ENCODE measurements around the gene SPIRE1.

The SPIRE1 gene

DNA sequence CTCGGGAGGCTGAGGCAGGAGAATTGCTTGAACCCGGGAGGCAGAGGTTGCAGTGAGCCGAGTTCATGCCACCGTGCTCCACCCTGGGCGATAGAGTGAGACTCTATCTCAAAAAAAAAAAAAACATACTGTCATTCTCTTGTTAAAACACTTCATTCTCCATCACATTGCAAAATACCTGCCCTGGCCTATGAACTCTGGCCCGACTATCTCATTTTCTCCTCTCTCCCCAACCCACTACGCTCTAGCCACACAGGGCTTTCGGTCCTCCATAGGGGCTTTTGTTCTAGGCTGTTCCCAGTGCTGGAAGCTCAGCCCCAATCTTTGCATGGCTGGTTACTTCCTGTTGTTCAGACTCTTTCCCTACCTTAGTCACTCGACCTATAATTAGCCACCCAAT is 34.3 kb upstream of the SPIRE1 start:
- no peak for DNase-seq
- no peak overlapping the region for H3K4ac ChIP-seq (ENCODE audit: low read depth in 1 of 2, low read length in 2 of 2)
- no peak overlapping the region for H3K4me2 ChIP-seq (ENCODE audit: low read length, poor library complexity, severe bottlenecking)
- peaks cover 3 to 38% of the 10 kb centered on the region in 2 experiments for H3K36me3 ChIP-seq (ENCODE audit: control insufficient read depth in 1 of 2, insufficient read depth in 2 of 2, low read depth in 1 of 2, low read length in 2 of 2)
- H2AFZ ChIP-seq (ENCODE audit: low read depth, low read length), result no peak overlapping the region
- no peak overlapping the region for H4K8ac ChIP-seq (ENCODE audit: low read length)
- no peaks in the 10 kb centered on the region for H3K27me3 ChIP-seq (ENCODE audit: control insufficient read depth in 1 of 2, insufficient read depth in 1 of 2, low read length in 2 of 2)
- H3K27ac ChIP-seq (ENCODE audit: low read length, poor library complexity, severe bottlenecking), result no peak overlapping the region
- H3K4me1 ChIP-seq (ENCODE audit: control insufficient read depth, insufficient read depth, low read depth, low read length), result no peaks in the 10 kb centered on the region
- no peak overlapping the region for H2BK15ac ChIP-seq (ENCODE audit: low read depth, poor library complexity, severe bottlenecking)
- H2BK5ac ChIP-seq (ENCODE audit: low read depth, low read length, poor library complexity, severe bottlenecking), result no peak overlapping the region
- H3K14ac ChIP-seq (ENCODE audit: low read length in 2 of 2), result no peak overlapping the region
- peaks cover 10% of the 10 kb centered on the region for H3K79me1 ChIP-seq (replicated peaks; ENCODE audit: low read length, poor library complexity, severe bottlenecking)
- H3K9ac ChIP-seq (ENCODE audit: low read length), result no peak overlapping the region
- H2BK120ac ChIP-seq (ENCODE audit: low read depth, low read length), result no peak overlapping the region
- 92% methylated on average over 9 of the region's 9 CpGs for WGBS
- no peak overlapping the region for H3K23ac ChIP-seq (ENCODE audit: low read length in 2 of 2)
- no peak overlapping the region for H2AK5ac ChIP-seq (ENCODE audit: low read length, severe bottlenecking)
- H3K4me3 ChIP-seq (ENCODE audit: insufficient read depth in 1 of 2, low read depth in 1 of 2, low read length in 2 of 2), result no peak overlapping the region
- H3K9me3 ChIP-seq (ENCODE audit: control insufficient read depth, low read length), result no peaks in the 10 kb centered on the region
- H3K18ac ChIP-seq (ENCODE audit: low read depth in 1 of 2, low read length in 2 of 2), result no peak overlapping the region
- no peak overlapping the region for H2BK12ac ChIP-seq (ENCODE audit: low read length in 2 of 2)
- no peak overlapping the region for H4K91ac ChIP-seq (ENCODE audit: low read length)

DNA sequence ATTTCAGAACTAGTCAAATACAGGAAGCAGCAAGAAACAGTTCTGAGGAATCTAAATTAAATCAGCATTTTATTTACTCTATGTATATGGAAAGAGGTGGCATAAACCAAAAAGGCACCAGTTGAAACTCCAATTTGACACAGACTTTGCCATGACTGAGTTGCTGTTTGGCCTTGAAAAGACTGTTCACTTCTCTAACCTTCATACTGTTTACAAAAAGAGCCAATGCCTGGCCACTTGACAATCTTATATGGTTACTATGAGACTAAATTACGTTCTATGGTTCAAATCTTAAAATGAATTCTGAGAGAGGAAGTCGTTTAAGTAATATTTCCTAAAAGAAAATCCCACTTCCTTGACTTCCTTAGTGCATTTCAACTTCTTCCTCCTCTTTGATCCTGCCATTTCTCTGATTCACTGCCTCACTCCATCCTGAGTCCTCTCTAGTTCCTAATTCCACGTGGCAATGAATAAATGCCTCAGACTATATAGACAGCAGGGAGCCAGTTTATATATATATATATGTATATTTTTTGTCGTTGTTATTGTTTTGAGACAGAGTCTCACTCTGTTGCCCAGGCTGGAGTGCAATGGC is 31.4 kb upstream of the SPIRE1 start:
- Histone ChIP-seq H2AFZ (ENCODE audit: low read depth, low read length) (no peak overlapping the region), H3K36me3 (ENCODE audit: control insufficient read depth in 1 of 2, insufficient read depth in 2 of 2, low read depth in 1 of 2, low read length in 2 of 2) (peaks cover 3 to 35% of the 10 kb centered on the region in 2 experiments), H3K4ac (ENCODE audit: low read depth in 1 of 2, low read length in 2 of 2) (no peak overlapping the region), H3K9ac (ENCODE audit: low read length) (no peak overlapping the region), H3K18ac (ENCODE audit: low read depth in 1 of 2, low read length in 2 of 2) (no peak overlapping the region), H2BK120ac (ENCODE audit: low read depth, low read length) (no peak overlapping the region), H3K79me1 (replicated peaks; ENCODE audit: low read length, poor library complexity, severe bottlenecking) (peaks cover 7% of the 10 kb centered on the region), H3K4me2 (ENCODE audit: low read length, poor library complexity, severe bottlenecking) (no peak overlapping the region), H3K9me3 (ENCODE audit: control insufficient read depth, low read length) (no peaks in the 10 kb centered on the region), H2BK15ac (ENCODE audit: low read depth, poor library complexity, severe bottlenecking) (no peak overlapping the region), H3K23ac (ENCODE audit: low read length in 2 of 2) (no peak overlapping the region), H2BK5ac (ENCODE audit: low read depth, low read length, poor library complexity, severe bottlenecking) (no peak overlapping the region), H3K4me1 (ENCODE audit: control insufficient read depth, insufficient read depth, low read depth, low read length) (no peaks in the 10 kb centered on the region), H4K8ac (ENCODE audit: low read length) (no peak overlapping the region), H3K14ac (ENCODE audit: low read length in 2 of 2) (no peak overlapping the region), H2BK12ac (ENCODE audit: low read length in 2 of 2) (no peak overlapping the region), H2AK5ac (ENCODE audit: low read length, severe bottlenecking) (no peak overlapping the region), H3K27me3 (ENCODE audit: control insufficient read depth in 1 of 2, insufficient read depth in 1 of 2, low read length in 2 of 2) (no peaks in the 10 kb centered on the region), H3K27ac (ENCODE audit: low read length, poor library complexity, severe bottlenecking) (no peak overlapping the region), H4K91ac (ENCODE audit: low read length) (no peak overlapping the region), H3K4me3 (ENCODE audit: insufficient read depth in 1 of 2, low read depth in 1 of 2, low read length in 2 of 2) (no peak overlapping the region)
- 100% methylated on average over 3 of the region's 4 CpGs for WGBS
- DNase-seq, result no peak

DNA sequence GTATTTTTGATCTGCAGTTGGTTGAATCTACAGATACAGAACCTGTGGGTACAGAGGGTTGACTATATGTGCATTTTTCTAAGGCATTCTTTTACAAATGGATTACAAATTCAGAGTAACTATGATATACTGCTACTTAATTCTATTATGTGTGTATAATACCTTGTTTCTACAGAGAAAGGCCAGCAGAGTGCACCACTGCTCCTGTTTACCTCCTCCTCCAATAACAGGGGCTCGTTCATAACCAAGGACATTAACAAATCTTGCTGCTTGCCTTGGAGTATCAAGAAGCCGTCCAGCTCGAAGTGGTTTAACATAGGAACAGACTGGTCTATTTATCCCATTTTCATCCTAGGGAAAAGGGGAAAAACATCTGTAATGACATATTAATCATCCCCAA is 28.2 kb upstream of the SPIRE1 start:
- Histone ChIP-seq H3K18ac (ENCODE audit: low read depth in 1 of 2, low read length in 2 of 2) (no peak overlapping the region), H3K36me3 (ENCODE audit: control insufficient read depth in 1 of 2, insufficient read depth in 2 of 2, low read depth in 1 of 2, low read length in 2 of 2) (peaks cover 11 to 27% of the 10 kb centered on the region in 2 experiments), H2BK12ac (ENCODE audit: low read length in 2 of 2) (no peak overlapping the region), H2BK15ac (ENCODE audit: low read depth, poor library complexity, severe bottlenecking) (no peak overlapping the region), H2AFZ (ENCODE audit: low read depth, low read length) (no peak overlapping the region), H3K27ac (ENCODE audit: low read length, poor library complexity, severe bottlenecking) (no peak overlapping the region), H2BK120ac (ENCODE audit: low read depth, low read length) (no peak overlapping the region), H3K4me3 (ENCODE audit: insufficient read depth in 1 of 2, low read depth in 1 of 2, low read length in 2 of 2) (no peak overlapping the region), H3K4ac (ENCODE audit: low read depth in 1 of 2, low read length in 2 of 2) (no peak overlapping the region), H3K4me1 (ENCODE audit: control insufficient read depth, insufficient read depth, low read depth, low read length) (no peaks in the 10 kb centered on the region), H3K9ac (ENCODE audit: low read length) (no peak overlapping the region), H4K91ac (ENCODE audit: low read length) (no peak overlapping the region), H2BK5ac (ENCODE audit: low read depth, low read length, poor library complexity, severe bottlenecking) (no peak overlapping the region), H3K9me3 (ENCODE audit: control insufficient read depth, low read length) (no peaks in the 10 kb centered on the region), H4K8ac (ENCODE audit: low read length) (no peak overlapping the region), H3K23ac (ENCODE audit: low read length in 2 of 2) (no peak overlapping the region), H3K27me3 (ENCODE audit: control insufficient read depth in 1 of 2, insufficient read depth in 1 of 2, low read length in 2 of 2) (no peaks in the 10 kb centered on the region), H3K14ac (ENCODE audit: low read length in 2 of 2) (no peak overlapping the region), H2AK5ac (ENCODE audit: low read length, severe bottlenecking) (no peak overlapping the region), H3K4me2 (ENCODE audit: low read length, poor library complexity, severe bottlenecking) (no peak overlapping the region), H3K79me1 (replicated peaks; ENCODE audit: low read length, poor library complexity, severe bottlenecking) (peaks cover 4% of the 10 kb centered on the region)
- peak; percentile 36 for DNase-seq
- 71% methylated on average over 1 of the region's 3 CpGs for WGBS

DNA sequence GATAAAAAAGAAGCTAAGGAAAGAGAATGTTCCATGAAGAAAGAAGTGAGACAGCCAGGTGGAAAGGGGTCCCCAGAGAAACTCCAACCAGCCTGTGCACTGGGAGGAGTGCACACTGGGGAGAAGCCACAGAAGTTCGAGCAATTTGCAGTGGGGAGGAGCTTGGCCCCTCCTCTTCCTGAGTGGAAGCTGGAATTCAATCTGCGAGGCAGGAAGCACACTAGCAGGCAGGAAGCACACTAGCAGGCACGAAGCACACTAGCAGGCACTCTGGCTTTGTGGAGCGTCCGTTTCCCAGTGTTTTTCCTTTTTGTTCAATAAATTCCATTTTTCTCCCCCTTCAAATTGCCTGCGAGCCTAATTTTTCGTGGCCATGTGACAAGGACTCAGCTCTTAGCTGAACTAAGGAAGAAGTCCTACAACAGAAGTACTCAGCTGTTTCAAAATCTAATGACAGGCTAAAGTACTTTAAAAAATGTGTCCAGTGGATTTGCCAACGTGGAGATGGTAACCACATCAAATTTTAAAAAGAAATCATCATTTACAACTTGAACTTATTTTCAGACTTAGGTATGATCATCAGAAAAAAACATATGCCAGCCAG is 21.4 kb upstream of the SPIRE1 start:
- H3K23ac ChIP-seq (ENCODE audit: low read length in 2 of 2), result no peak overlapping the region
- H3K27me3 ChIP-seq (ENCODE audit: control insufficient read depth in 1 of 2, insufficient read depth in 1 of 2, low read length in 2 of 2), result no peaks in the 10 kb centered on the region
- H2BK5ac ChIP-seq (ENCODE audit: low read depth, low read length, poor library complexity, severe bottlenecking), result no peak overlapping the region
- WGBS, result 29% methylated on average over 8 of the region's 8 CpGs
- no peak overlapping the region for H3K4me2 ChIP-seq (ENCODE audit: low read length, poor library complexity, severe bottlenecking)
- peak overlapping the region in 1 of 2 experiments; percentile 23 for H3K4me3 ChIP-seq (ENCODE audit: insufficient read depth in 1 of 2, low read depth in 1 of 2, low read length in 2 of 2)
- H3K4ac ChIP-seq (ENCODE audit: low read depth in 1 of 2, low read length in 2 of 2), result no peak overlapping the region
- H3K4me1 ChIP-seq (ENCODE audit: control insufficient read depth, insufficient read depth, low read depth, low read length), result peaks cover 2% of the 10 kb centered on the region
- H2BK12ac ChIP-seq (ENCODE audit: low read length in 2 of 2), result no peak overlapping the region
- peak overlapping the region; percentile 64 for H2BK120ac ChIP-seq (ENCODE audit: low read depth, low read length)
- no peak overlapping the region for H2AK5ac ChIP-seq (ENCODE audit: low read length, severe bottlenecking)
- H3K14ac ChIP-seq (ENCODE audit: low read length in 2 of 2), result no peak overlapping the region
- H4K91ac ChIP-seq (ENCODE audit: low read length), result peak overlapping the region; percentile 21
- no peaks in the 10 kb centered on the region for H3K9me3 ChIP-seq (ENCODE audit: control insufficient read depth, low read length)
- peak overlapping the region; percentile 77 for H3K9ac ChIP-seq (ENCODE audit: low read length)
- peaks cover 5% of the 10 kb centered on the region for H3K79me1 ChIP-seq (replicated peaks; ENCODE audit: low read length, poor library complexity, severe bottlenecking)
- H2AFZ ChIP-seq (ENCODE audit: low read depth, low read length), result no peak overlapping the region
- DNase-seq, result peak; percentile 63
- H3K36me3 ChIP-seq (ENCODE audit: control insufficient read depth in 1 of 2, insufficient read depth in 2 of 2, low read depth in 1 of 2, low read length in 2 of 2), result peaks cover 11 to 17% of the 10 kb centered on the region in 2 experiments
- peak overlapping the region in 1 of 2 experiments; percentile 86 for H3K18ac ChIP-seq (ENCODE audit: low read depth in 1 of 2, low read length in 2 of 2)
- H2BK15ac ChIP-seq (ENCODE audit: low read depth, poor library complexity, severe bottlenecking), result peak overlapping the region; percentile 6
- peak overlapping the region; percentile 29 for H3K27ac ChIP-seq (ENCODE audit: low read length, poor library complexity, severe bottlenecking)
- peak overlapping the region; percentile 71 for H4K8ac ChIP-seq (ENCODE audit: low read length)
